Colonic mucosa (tissue), 4 donors: ENCODE results near the gene RHOT2. TPM values are rescaled to one million over a fixed set of nuclear protein-coding genes. Genes with fewer than 3 reads are reported as not detected.

ENCODE experiments used
- DNase-seq: peaks from one replicate; pipeline ENCODE4 v3.0.0-alpha.2; 2020
- H3K27ac ChIP-seq: fragments of 200-600 bp; one replicate; pipeline ENCODE4 v1.8.0; 2021
- H3K27me3 ChIP-seq: fragments of 200-600 bp; one replicate; pipeline ENCODE4 v1.8.0; 2021
- H3K36me3 ChIP-seq: fragments of 200-600 bp; one replicate; pipeline ENCODE4 v1.8.0; 2021
- H3K4me1 ChIP-seq: fragments of 200-600 bp; one replicate; pipeline ENCODE4 v1.8.0; 2021; ENCODE audit warnings: mild to moderate bottlenecking
- H3K4me3 ChIP-seq: fragments of 200-600 bp; one replicate; pipeline ENCODE4 v1.8.0; 2021
- H3K9ac ChIP-seq, 2 donors: one replicate each; pipeline ENCODE4 v1.7.0; 2013; ENCODE audit warnings: control low read depth in 2 of 2, low read depth in 2 of 2, low read length in 2 of 2
- H3K9me3 ChIP-seq: fragments of 200-600 bp; one replicate; pipeline ENCODE4 v1.8.0; 2021
- intact Hi-C: fragments of 100-400 bp; cut with DNase I; formaldehyde crosslinking; loops from one replicate; pipeline ENCODE4 v1.14.1; 2022
- total RNA-seq, 2 donors: library from RNA; stranded (reverse); fragmentation: NEBNext Ultra II Directional in 1 of 2; extraction: Animal tissue kit (Norgen Biotek cat#: 25700) in 1 of 2; gene quantifications; one replicate each; pipeline ENCODE4 v1.2.1, GENCODE V29; 2021
- TF ChIP-seq, protein P1 (sequence below): fragments of 200-600 bp; IDR thresholded peaks from one replicate; pipeline ENCODE4 v1.8.0; 2022; ENCODE audit warnings: antibody characterized with exemption, mild to moderate bottlenecking
- donor health status: healthy.
- donor health status: DM: no; HTN: no; CAD: no.
- donor health status: DM: no; HTN: no; CAD: no.

The RHOT2 gene
- total RNA-seq, 2 donors from 2014 or later, result 112 to 182 TPM

DNA sequence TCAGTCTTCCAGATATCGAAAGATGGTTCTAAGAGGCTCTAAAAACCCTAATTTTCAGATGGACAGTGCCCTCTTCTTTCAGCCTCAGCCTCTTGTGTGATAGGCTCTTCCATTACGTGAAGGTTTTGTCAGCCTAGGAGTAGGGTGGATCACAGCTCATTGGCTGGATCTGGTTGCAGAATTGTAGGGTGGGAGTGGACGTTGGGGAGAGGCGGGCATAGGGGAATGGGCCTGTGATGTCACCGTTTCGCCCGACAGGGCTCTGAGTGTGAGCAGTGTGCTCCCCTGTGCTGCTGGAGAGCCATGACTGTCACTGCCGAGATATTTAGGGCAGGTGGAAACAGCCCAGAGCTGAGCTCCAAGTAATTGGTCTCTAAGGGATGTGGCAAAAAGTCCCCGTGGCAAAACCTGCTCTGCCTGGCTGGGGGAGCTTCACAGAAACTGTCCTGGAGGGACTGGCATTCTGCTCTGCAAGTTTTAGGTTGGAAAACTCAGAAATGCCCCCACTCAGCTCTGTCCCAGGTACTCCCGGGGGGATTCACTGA lies 43.3 kb upstream of the RHOT2 start:
- intact Hi-C loops, result no loop called here
- DNase-seq, result no peak
- Histone ChIP-seq H3K9ac (no peak overlapping the region), H3K36me3 (peaks cover 5% of the 10 kb centered on the region), H3K27me3 (no peaks in the 10 kb centered on the region), H3K4me1 (no peaks in the 10 kb centered on the region), H3K27ac (no peak overlapping the region), H3K4me3 (no peak overlapping the region), H3K9me3 (no peaks in the 10 kb centered on the region)
- TF ChIP-seq, protein P1, sequence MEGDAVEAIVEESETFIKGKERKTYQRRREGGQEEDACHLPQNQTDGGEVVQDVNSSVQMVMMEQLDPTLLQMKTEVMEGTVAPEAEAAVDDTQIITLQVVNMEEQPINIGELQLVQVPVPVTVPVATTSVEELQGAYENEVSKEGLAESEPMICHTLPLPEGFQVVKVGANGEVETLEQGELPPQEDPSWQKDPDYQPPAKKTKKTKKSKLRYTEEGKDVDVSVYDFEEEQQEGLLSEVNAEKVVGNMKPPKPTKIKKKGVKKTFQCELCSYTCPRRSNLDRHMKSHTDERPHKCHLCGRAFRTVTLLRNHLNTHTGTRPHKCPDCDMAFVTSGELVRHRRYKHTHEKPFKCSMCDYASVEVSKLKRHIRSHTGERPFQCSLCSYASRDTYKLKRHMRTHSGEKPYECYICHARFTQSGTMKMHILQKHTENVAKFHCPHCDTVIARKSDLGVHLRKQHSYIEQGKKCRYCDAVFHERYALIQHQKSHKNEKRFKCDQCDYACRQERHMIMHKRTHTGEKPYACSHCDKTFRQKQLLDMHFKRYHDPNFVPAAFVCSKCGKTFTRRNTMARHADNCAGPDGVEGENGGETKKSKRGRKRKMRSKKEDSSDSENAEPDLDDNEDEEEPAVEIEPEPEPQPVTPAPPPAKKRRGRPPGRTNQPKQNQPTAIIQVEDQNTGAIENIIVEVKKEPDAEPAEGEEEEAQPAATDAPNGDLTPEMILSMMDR, result no peak

DNA sequence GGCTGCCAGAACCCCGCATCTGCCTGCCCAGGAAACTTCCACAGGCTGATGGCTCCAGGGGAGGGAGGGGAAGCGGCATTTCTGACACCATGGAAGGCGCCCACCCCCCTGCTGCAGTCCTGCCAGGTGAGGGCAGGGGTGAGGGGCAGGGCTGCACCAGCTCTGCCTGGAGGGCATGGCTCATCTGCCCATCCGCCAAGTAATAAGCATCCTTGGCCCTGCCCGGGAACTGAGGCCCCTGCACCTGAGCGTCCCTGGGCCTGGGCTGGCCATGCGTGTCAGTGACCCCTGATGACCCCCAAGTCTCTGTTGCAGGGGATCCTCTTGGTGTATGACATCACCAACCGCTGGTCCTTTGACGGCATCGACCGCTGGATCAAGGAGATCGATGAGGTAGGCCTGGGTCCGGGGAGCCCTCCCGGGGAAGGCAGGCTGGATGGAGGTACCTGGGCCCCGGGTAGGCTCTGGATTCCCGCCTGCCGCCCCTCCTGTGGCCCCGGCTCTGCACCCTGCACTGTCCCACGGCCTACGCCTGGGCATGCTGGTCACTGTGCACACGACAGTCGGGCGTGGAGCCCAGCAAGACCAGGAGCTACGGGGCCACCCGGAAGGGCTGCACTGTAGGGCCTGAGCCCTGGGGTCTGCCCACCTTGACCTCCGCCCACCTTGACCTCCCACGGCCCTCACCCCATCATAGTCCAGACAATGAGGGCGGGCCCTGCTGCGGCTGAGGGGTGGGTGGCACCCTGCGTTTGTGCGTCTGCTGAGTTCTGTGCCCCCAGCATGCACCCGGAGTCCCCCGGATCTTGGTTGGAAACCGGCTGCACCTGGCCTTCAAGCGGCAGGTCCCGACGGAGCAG lies 42.6 kb upstream of the RHOT2 start:
- Histone ChIP-seq H3K27me3 (no peaks in the 10 kb centered on the region), H3K4me1 (no peaks in the 10 kb centered on the region), H3K4me3 (no peak overlapping the region), H3K36me3 (peaks cover 5% of the 10 kb centered on the region), H3K9me3 (no peaks in the 10 kb centered on the region), H3K27ac (no peak overlapping the region), H3K9ac (no peak overlapping the region)
- intact Hi-C loops, result no loop called here
- TF ChIP-seq, protein P1, result no peak
- DNase-seq, result no peak

DNA sequence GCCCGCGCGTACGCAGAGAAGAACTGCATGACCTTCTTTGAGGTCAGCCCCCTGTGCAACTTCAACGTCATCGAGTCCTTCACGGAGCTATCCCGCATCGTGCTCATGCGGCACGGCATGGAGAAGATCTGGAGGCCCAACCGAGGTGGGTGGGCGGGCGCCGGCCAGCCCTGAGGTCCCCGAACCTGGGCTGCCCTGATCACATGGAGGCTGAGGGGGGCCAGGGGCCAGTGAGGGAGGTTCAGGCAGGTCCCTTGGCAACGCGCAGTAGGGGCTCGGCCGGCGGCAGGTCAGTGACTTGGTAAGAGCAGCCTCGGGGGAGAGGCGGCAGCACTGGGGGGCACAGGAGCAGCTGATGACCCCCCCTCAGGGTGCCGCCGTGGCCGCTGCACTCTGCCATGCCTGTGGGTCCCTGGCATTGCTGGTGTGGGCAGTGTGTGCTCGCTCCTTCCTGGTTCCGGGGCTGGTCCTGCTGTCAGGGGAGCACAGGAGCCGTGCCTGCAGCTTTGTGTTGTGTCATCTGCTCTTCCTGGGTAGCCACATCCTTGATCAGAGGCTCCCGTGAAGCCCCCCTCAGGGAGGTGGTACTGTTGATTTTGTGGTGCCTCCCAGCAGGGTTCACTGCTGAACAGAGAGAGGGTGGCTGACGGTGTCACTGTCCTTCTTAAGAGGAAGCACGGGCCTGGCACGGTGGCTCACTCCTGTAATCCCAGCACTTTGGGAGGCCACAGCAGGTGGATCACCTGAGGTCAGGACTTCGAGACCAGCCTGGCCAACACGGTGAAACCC lies 41.8 kb upstream of the RHOT2 start:
- H3K4me1 ChIP-seq, result peaks cover 4% of the 10 kb centered on the region
- no peak overlapping the region for H3K27ac ChIP-seq
- TF ChIP-seq, protein P1, result no peak
- H3K9me3 ChIP-seq, result no peaks in the 10 kb centered on the region
- intact Hi-C loops, result no loop called here
- no peak overlapping the region for H3K9ac ChIP-seq
- no peak overlapping the region for H3K4me3 ChIP-seq
- DNase-seq, result no peak
- no peaks in the 10 kb centered on the region for H3K27me3 ChIP-seq
- H3K36me3 ChIP-seq, result peaks cover 5% of the 10 kb centered on the region

DNA sequence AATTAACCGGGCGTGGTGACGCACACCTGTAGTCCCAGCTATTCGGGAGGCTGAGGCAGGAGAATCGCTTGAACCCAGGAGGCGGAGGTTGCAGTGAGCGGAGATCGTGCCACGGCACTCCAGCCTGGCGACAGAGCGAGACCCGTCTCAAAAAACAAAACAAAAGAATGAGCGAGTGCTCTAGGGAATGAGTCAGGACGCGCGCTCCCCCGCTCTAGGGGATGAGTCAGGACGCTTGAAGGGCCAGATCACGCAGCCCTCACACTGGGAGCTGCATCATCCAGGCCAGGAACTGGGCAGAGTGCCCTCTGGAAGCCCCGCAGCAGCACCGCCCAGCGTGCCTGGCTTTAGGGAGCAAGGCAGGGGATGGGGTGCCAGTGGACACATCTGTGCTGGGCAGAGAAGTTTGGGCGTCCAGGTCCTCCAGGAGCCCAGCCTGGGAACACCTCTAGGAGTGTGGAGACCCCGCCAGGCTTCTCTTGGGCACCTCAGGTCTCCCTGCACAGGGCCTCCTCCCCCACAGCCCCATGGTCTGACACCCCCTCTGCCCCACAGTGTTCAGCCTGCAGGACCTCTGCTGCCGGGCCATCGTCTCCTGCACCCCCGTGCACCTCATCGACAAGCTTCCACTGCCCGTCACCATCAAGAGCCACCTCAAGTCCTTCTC lies 41.0 kb upstream of the RHOT2 start:
- Histone ChIP-seq H3K4me1 (peaks cover 6% of the 10 kb centered on the region), H3K4me3 (no peak overlapping the region), H3K27ac (no peak overlapping the region), H3K9ac (no peak overlapping the region), H3K9me3 (no peaks in the 10 kb centered on the region), H3K27me3 (no peaks in the 10 kb centered on the region), H3K36me3 (peaks cover 5% of the 10 kb centered on the region)
- intact Hi-C loops, result no loop called here
- DNase-seq, result no peak
- TF ChIP-seq, protein P1, result no peak
